GM11168 (cell line): ENCODE results near the gene KRT40.

ENCODE experiments used
- in situ Hi-C: fragments of 300-500 bp; cut with MboI; formaldehyde crosslinking; loops from one replicate; pipeline ENCODE4 v1.12.0; 2022; ENCODE audit warnings: low sequenced_read_pairs; ENCODE audit not compliant: unreplicated experiment

KRT40 gene

GRCh38 chr17:40984226-40984625 lies at the start of gene KRT40:
Gene KRT40, minus strand, starts transcription at chr17:40984326. Its CDS starts 53 bp downstream, at chr17:40984273.
- in situ Hi-C loops, result no loop called here

GRCh38 chr17:41029633-41030245 lies 45.6 kb upstream of the KRT40 start, which contains the start of gene KRTAP1-4:
Gene KRTAP1-4, minus strand, starts transcription at chr17:41030195. Its CDS starts 117 bp downstream, at chr17:41030078.
- in situ Hi-C loops, result no loop called here

GRCh38 chr17:41026715-41027471 lies 42.8 kb upstream of the KRT40 start, which contains the start of gene KRTAP1-5:
Gene KRTAP1-5, minus strand, starts transcription at chr17:41027208. Its CDS starts 53 bp downstream, at chr17:41027155.
- in situ Hi-C loops, result no loop called here

- in situ Hi-C loops, result no loop called here
Observed at GRCh38 chr17:41024697-41025096, 40.6 kb upstream of the KRT40 start.

GRCh38 chr17:41020336-41020735 lies 36.2 kb upstream of the KRT40 start:
- in situ Hi-C loops, result no loop called here

GRCh38 chr17:41019415-41019814 lies 35.3 kb upstream of the KRT40 start:
- in situ Hi-C loops, result no loop called here

GRCh38 chr17:41018541-41018940 lies 34.4 kb upstream of the KRT40 start:
- in situ Hi-C loops, result no loop called here

- in situ Hi-C loops, result no loop called here
Observed at GRCh38 chr17:41016578-41017215, 32.6 kb upstream of the KRT40 start.

GRCh38 chr17:41015454-41015853 lies 31.3 kb upstream of the KRT40 start:
- in situ Hi-C loops, result no loop called here

GRCh38 chr17:41013606-41014005 lies 29.5 kb upstream of the KRT40 start:
- in situ Hi-C loops, result no loop called here

GRCh38 chr17:41013181-41013580 lies 29.1 kb upstream of the KRT40 start:
- in situ Hi-C loops, result no loop called here

- in situ Hi-C loops, result no loop called here
Observed at GRCh38 chr17:41012326-41013120, 28.4 kb upstream of the KRT40 start.

GRCh38 chr17:41010441-41010840 lies 26.3 kb upstream of the KRT40 start:
- in situ Hi-C loops, result no loop called here

GRCh38 chr17:41009936-41010335 lies 25.8 kb upstream of the KRT40 start:
- in situ Hi-C loops, result no loop called here

- in situ Hi-C loops, result no loop called here
Observed at GRCh38 chr17:41009301-41009760, 25.2 kb upstream of the KRT40 start.

- in situ Hi-C loops, result no loop called here
Observed at GRCh38 chr17:41008811-41009210, 24.7 kb upstream of the KRT40 start, which contains the start of gene KRTAP3-1. Gene KRTAP3-1, minus strand, starts transcription at chr17:41009128. Its CDS starts 54 bp downstream, at chr17:41009074.

GRCh38 chr17:41004397-41004796 lies 20.3 kb upstream of the KRT40 start:
- in situ Hi-C loops, result no loop called here

GRCh38 chr17:41003926-41004325 lies 19.8 kb upstream of the KRT40 start:
- in situ Hi-C loops, result no loop called here

- in situ Hi-C loops, result no loop called here
Observed at GRCh38 chr17:41002814-41003213, 18.7 kb upstream of the KRT40 start.

- in situ Hi-C loops, result no loop called here
Observed at GRCh38 chr17:41001795-41002194, 17.7 kb upstream of the KRT40 start.
